GM23338 (cell line): ENCODE measurements around the gene COMP. TPM values are rescaled to one million over a fixed set of nuclear protein-coding genes. Genes with fewer than 3 reads are reported as not detected.

ENCODE experiments used
- ATAC-seq: fragments of 200-7000 bp; cut with Tn5 transposase; 3 replicates; pipeline ENCODE4 v1.9.1; 2020
- DNase-seq: peaks from one replicate; pipeline ENCODE4 v3.0.0-alpha.2; 2015; ENCODE audit warnings: low spot score
- H2AFZ ChIP-seq: fragments of 200-600 bp; sonication (generic); 2 replicates; pipeline ENCODE4 v1.8.0; 2016; ENCODE audit warnings: antibody characterized with exemption, mild to moderate bottlenecking, moderate library complexity
- H3F3A ChIP-seq: fragments of 200-600 bp; sonication (generic); replicated peaks from 2 replicates; pipeline ENCODE4 v1.8.0; 2017; ENCODE audit warnings: antibody characterized with exemption, mixed run types, low read depth
- H3K27ac ChIP-seq: fragments of 200-600 bp; sonication (generic); 2 replicates; pipeline ENCODE4 v1.6.1; 2016; ENCODE audit warnings: low read depth
- H3K27me3 ChIP-seq: fragments of 200-600 bp; sonication (generic); 2 replicates; pipeline ENCODE4 v1.8.0; 2016; ENCODE audit warnings: mild to moderate bottlenecking, mixed run types, moderate library complexity; ENCODE audit not compliant: insufficient read depth
- H3K36me3 ChIP-seq: fragments of 200-600 bp; sonication (generic); 2 replicates; pipeline ENCODE4 v1.8.0; 2016; ENCODE audit warnings: mild to moderate bottlenecking; ENCODE audit not compliant: insufficient read depth
- H3K4me1 ChIP-seq: fragments of 200-600 bp; sonication (generic); 2 replicates; pipeline ENCODE4 v1.8.0; 2016; ENCODE audit warnings: mild to moderate bottlenecking, moderate library complexity; ENCODE audit not compliant: insufficient read depth
- H3K4me2 ChIP-seq: fragments of 200-600 bp; sonication (generic); 2 replicates; pipeline ENCODE4 v1.7.1; 2017; ENCODE audit warnings: mixed run types
- H3K4me3 ChIP-seq: fragments of 200-600 bp; sonication (generic); 2 replicates; pipeline ENCODE4 v1.6.1; 2016; ENCODE audit warnings: mixed run types
- H3K79me2 ChIP-seq: fragments of 200-600 bp; sonication (generic); replicated peaks from 2 replicates; pipeline ENCODE4 v1.8.0; 2017; ENCODE audit warnings: mild to moderate bottlenecking; ENCODE audit not compliant: insufficient read depth
- H3K9me2 ChIP-seq: fragments of 200-600 bp; sonication (generic); 2 replicates; pipeline ENCODE4 v1.8.0; 2017; ENCODE audit not compliant: insufficient read depth
- H4K20me1 ChIP-seq: fragments of 200-600 bp; sonication (generic); replicated peaks from 2 replicates; pipeline ENCODE4 v1.8.0; 2017; ENCODE audit warnings: mild to moderate bottlenecking; ENCODE audit not compliant: insufficient read depth
- H3K27ac Mint-ChIP-seq: 2 replicates; pipeline ENCODE4 v1.8.0; 2020; ENCODE audit warnings: inconsistent platforms, mild to moderate bottlenecking, moderate library complexity, mixed read lengths
- H3K27me3 Mint-ChIP-seq: 3 replicates; pipeline ENCODE4 v1.8.0; 2022; ENCODE audit warnings: low read depth, mild to moderate bottlenecking, moderate library complexity, mixed read lengths, inconsistent platforms; ENCODE audit not compliant: insufficient read depth, poor library complexity
- H3K36me3 Mint-ChIP-seq: 3 replicates; pipeline ENCODE4 v1.8.0; 2021; ENCODE audit warnings: low read depth, mild to moderate bottlenecking, inconsistent platforms, moderate library complexity, mixed read lengths
- H3K4me1 Mint-ChIP-seq: 3 replicates; pipeline ENCODE4 v1.8.0; 2020; ENCODE audit warnings: mild to moderate bottlenecking, inconsistent platforms, mixed read lengths
- H3K4me3 Mint-ChIP-seq: 3 replicates; pipeline ENCODE4 v1.8.0; 2021; ENCODE audit warnings: moderate library complexity, mild to moderate bottlenecking, inconsistent platforms, mixed read lengths
- H3K9me3 Mint-ChIP-seq: 3 replicates; pipeline ENCODE4 v1.8.0; 2020; ENCODE audit warnings: moderate library complexity, mild to moderate bottlenecking, inconsistent platforms, mixed read lengths
- CREB1 ChIP-seq: fragments of 250-450 bp; sonication (Bioruptor Pico); IDR thresholded peaks from 2 replicates; pipeline ENCODE4 v1.5.0; 2020; ENCODE audit warnings: low read depth, mild to moderate bottlenecking, moderate library complexity
- JUNB ChIP-seq: IDR thresholded peaks from one replicate; pipeline ENCODE4 v1.6.1; 2016; ENCODE audit warnings: antibody characterized with exemption; ENCODE audit not compliant: unreplicated experiment
- NANOG ChIP-seq: IDR thresholded peaks from 2 replicates; pipeline ENCODE4 v1.6.1; 2016; ENCODE audit warnings: antibody characterized with exemption, borderline replicate concordance
- STAT1 ChIP-seq: IDR thresholded peaks from one replicate; pipeline ENCODE4 v1.6.1; 2016; ENCODE audit warnings: antibody characterized with exemption; ENCODE audit not compliant: unreplicated experiment
- ZNF331 ChIP-seq: fragments of 250-450 bp; sonication (Bioruptor Pico); IDR thresholded peaks from 2 replicates; pipeline ENCODE4 v1.5.0; 2020; ENCODE audit warnings: low read depth, mild to moderate bottlenecking, moderate library complexity
- polyA plus RNA-seq: library from polyadenylated mRNA; unstranded; fragments of >200 nt; fragmentation: Nextera tagmentation; extraction: Ambion mirVana; gene quantifications from 2 replicates; pipeline ENCODE4 v1.2.1, GENCODE V29; 2016
- total RNA-seq: library from RNA; depleted of rRNA; stranded (reverse); fragments of >200 nt; shearing (Covaris generic); gene quantifications from 2 replicates; pipeline ENCODE4 v1.2.3, GENCODE V29; 2014
- TF ChIP-seq, protein P1 (sequence below): IDR thresholded peaks from one replicate; pipeline ENCODE4 v1.6.1; 2018; ENCODE audit warnings: antibody characterized with exemption; ENCODE audit not compliant: unreplicated experiment
- TF ChIP-seq, protein P2 (sequence below): IDR thresholded peaks from 2 replicates; pipeline ENCODE4 v1.6.1; 2016; ENCODE audit warnings: antibody characterized with exemption
- TF ChIP-seq, protein P3 (sequence below): fragments of 250-450 bp; sonication (Bioruptor Pico); IDR thresholded peaks from 2 replicates; pipeline ENCODE4 v1.5.0; 2020; ENCODE audit warnings: mild to moderate bottlenecking, moderate library complexity
- TF ChIP-seq, protein P4 (sequence below), 2 experiments: fragments of 200-600 bp in 1 of 2; sonication (generic) in 1 of 2; conservative IDR thresholded peaks; 2 replicates each; pipeline versions ENCODE4 v1.5.1 to v1.6.1; 2016 to 2017; ENCODE audit warnings: antibody characterized with exemption in 2 of 2, low read depth in 2 of 2, mild to moderate bottlenecking in 2 of 2, moderate library complexity in 1 of 2

The COMP gene
- total and polyA plus RNA-seq, 2 experiments from 2014 or later, result 0.58 to 0.63 TPM

DNA sequence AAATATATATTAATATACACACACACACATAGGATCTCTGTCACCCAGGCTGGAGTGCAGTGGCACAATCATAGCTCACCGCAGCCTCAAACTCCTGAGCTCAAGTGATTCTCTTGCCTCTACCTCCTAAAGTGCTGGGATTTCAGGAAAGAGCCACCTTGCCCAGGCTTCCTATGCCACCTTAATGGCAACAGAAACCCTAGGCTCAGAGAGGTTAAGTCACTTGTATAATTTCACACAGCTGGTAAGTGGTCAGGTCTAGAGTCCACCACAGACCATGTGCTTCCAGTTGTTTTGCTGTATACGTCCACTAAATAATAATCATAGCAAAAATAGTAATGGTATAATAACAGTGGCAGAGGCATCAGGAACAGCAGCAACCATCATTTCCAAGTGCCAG, 39.4 kb upstream of the COMP start:
- peaks cover 13% of the 10 kb centered on the region for H3K9me3 Mint-ChIP-seq
- H3K27ac Mint-ChIP-seq, result no peak overlapping the region
- H3F3A ChIP-seq, result 0 out of 2 replicates have a peak, but pooled peaks cover 4% of the 10 kb centered on the region
- peaks cover 21% of the 10 kb centered on the region for H3K4me1 Mint-ChIP-seq
- H3K79me2 ChIP-seq, result peaks cover 31% of the 10 kb centered on the region
- no peak overlapping the region for H3K4me3 Mint-ChIP-seq
- peaks cover 23% of the 10 kb centered on the region for H3K4me1 ChIP-seq
- H3K9me2 ChIP-seq, result no peaks in the 10 kb centered on the region
- H3K36me3 Mint-ChIP-seq, result peaks cover 18% of the 10 kb centered on the region; the same call in 2 of the 3 replicates
- TF ChIP-seq STAT1, result no peak
- DNase-seq, result no peak
- no peak for ATAC-seq
- no peak overlapping the region for H3K27ac ChIP-seq
- H4K20me1 ChIP-seq, result peaks cover 27% of the 10 kb centered on the region
- H3K4me2 ChIP-seq, result no peak overlapping the region
- no peak overlapping the region for H2AFZ ChIP-seq
- peaks cover 14% of the 10 kb centered on the region; the same call in 1 of the 2 replicates for H3K27me3 ChIP-seq
- no peak overlapping the region for H3K4me3 ChIP-seq
- no peaks in the 10 kb centered on the region for H3K36me3 ChIP-seq
- peaks cover 26% of the 10 kb centered on the region for H3K27me3 Mint-ChIP-seq

DNA sequence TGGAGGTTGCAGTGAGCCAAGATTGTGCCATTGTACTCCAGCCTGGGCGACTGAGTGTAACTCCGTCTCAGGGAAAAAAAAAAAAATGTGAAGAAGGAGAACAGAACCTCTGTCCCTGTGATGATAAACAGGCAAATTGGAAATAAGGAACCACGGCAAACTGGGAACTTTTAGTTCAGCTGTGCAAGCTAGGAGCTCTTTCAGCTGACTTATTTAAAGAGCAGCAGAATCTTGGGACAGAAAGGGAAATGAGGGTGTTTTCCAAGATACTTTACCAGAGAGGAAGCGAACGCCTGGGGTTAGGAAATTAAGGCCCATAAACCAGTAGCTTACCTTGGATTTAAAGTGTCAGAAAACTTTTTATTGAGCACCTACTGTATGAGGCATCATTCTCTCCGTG, 37.7 kb upstream of the COMP start:
- Mint-ChIP-seq H3K4me1 (peaks cover 7% of the 10 kb centered on the region), H3K36me3 (peaks cover 2% of the 10 kb centered on the region; the same call in 2 of the 3 replicates), H3K27me3 (peaks cover 25% of the 10 kb centered on the region), H3K27ac (no peak overlapping the region), H3K4me3 (no peak overlapping the region), H3K9me3 (peaks cover 13% of the 10 kb centered on the region)
- DNase-seq, result no peak
- peaks cover 21% of the 10 kb centered on the region; the same call in 1 of the 2 replicates for H3K27me3 ChIP-seq
- peaks cover 10% of the 10 kb centered on the region for H4K20me1 ChIP-seq
- no peak overlapping the region for H2AFZ ChIP-seq
- no peak overlapping the region for H3K27ac ChIP-seq
- H3K4me2 ChIP-seq, result no peak overlapping the region
- H3K9me2 ChIP-seq, result no peaks in the 10 kb centered on the region
- H3K4me1 ChIP-seq, result peaks cover 10% of the 10 kb centered on the region
- 0 out of 2 replicates have a peak, but pooled peaks cover 3% of the 10 kb centered on the region for H3F3A ChIP-seq
- H3K4me3 ChIP-seq, result no peak overlapping the region
- no peak for ATAC-seq
- H3K79me2 ChIP-seq, result peaks cover 14% of the 10 kb centered on the region
- no peaks in the 10 kb centered on the region for H3K36me3 ChIP-seq
- TF ChIP-seq CREB1 (no peak), JUNB (no peak), NANOG (no peak), ZNF331 (CRISPR knock-in tag) (no peak)
- TF ChIP-seq, protein P1, sequence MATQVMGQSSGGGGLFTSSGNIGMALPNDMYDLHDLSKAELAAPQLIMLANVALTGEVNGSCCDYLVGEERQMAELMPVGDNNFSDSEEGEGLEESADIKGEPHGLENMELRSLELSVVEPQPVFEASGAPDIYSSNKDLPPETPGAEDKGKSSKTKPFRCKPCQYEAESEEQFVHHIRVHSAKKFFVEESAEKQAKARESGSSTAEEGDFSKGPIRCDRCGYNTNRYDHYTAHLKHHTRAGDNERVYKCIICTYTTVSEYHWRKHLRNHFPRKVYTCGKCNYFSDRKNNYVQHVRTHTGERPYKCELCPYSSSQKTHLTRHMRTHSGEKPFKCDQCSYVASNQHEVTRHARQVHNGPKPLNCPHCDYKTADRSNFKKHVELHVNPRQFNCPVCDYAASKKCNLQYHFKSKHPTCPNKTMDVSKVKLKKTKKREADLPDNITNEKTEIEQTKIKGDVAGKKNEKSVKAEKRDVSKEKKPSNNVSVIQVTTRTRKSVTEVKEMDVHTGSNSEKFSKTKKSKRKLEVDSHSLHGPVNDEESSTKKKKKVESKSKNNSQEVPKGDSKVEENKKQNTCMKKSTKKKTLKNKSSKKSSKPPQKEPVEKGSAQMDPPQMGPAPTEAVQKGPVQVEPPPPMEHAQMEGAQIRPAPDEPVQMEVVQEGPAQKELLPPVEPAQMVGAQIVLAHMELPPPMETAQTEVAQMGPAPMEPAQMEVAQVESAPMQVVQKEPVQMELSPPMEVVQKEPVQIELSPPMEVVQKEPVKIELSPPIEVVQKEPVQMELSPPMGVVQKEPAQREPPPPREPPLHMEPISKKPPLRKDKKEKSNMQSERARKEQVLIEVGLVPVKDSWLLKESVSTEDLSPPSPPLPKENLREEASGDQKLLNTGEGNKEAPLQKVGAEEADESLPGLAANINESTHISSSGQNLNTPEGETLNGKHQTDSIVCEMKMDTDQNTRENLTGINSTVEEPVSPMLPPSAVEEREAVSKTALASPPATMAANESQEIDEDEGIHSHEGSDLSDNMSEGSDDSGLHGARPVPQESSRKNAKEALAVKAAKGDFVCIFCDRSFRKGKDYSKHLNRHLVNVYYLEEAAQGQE, result no peak
- TF ChIP-seq, protein P2, sequence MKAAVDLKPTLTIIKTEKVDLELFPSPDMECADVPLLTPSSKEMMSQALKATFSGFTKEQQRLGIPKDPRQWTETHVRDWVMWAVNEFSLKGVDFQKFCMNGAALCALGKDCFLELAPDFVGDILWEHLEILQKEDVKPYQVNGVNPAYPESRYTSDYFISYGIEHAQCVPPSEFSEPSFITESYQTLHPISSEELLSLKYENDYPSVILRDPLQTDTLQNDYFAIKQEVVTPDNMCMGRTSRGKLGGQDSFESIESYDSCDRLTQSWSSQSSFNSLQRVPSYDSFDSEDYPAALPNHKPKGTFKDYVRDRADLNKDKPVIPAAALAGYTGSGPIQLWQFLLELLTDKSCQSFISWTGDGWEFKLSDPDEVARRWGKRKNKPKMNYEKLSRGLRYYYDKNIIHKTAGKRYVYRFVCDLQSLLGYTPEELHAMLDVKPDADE, result no peak
- TF ChIP-seq, protein P3, sequence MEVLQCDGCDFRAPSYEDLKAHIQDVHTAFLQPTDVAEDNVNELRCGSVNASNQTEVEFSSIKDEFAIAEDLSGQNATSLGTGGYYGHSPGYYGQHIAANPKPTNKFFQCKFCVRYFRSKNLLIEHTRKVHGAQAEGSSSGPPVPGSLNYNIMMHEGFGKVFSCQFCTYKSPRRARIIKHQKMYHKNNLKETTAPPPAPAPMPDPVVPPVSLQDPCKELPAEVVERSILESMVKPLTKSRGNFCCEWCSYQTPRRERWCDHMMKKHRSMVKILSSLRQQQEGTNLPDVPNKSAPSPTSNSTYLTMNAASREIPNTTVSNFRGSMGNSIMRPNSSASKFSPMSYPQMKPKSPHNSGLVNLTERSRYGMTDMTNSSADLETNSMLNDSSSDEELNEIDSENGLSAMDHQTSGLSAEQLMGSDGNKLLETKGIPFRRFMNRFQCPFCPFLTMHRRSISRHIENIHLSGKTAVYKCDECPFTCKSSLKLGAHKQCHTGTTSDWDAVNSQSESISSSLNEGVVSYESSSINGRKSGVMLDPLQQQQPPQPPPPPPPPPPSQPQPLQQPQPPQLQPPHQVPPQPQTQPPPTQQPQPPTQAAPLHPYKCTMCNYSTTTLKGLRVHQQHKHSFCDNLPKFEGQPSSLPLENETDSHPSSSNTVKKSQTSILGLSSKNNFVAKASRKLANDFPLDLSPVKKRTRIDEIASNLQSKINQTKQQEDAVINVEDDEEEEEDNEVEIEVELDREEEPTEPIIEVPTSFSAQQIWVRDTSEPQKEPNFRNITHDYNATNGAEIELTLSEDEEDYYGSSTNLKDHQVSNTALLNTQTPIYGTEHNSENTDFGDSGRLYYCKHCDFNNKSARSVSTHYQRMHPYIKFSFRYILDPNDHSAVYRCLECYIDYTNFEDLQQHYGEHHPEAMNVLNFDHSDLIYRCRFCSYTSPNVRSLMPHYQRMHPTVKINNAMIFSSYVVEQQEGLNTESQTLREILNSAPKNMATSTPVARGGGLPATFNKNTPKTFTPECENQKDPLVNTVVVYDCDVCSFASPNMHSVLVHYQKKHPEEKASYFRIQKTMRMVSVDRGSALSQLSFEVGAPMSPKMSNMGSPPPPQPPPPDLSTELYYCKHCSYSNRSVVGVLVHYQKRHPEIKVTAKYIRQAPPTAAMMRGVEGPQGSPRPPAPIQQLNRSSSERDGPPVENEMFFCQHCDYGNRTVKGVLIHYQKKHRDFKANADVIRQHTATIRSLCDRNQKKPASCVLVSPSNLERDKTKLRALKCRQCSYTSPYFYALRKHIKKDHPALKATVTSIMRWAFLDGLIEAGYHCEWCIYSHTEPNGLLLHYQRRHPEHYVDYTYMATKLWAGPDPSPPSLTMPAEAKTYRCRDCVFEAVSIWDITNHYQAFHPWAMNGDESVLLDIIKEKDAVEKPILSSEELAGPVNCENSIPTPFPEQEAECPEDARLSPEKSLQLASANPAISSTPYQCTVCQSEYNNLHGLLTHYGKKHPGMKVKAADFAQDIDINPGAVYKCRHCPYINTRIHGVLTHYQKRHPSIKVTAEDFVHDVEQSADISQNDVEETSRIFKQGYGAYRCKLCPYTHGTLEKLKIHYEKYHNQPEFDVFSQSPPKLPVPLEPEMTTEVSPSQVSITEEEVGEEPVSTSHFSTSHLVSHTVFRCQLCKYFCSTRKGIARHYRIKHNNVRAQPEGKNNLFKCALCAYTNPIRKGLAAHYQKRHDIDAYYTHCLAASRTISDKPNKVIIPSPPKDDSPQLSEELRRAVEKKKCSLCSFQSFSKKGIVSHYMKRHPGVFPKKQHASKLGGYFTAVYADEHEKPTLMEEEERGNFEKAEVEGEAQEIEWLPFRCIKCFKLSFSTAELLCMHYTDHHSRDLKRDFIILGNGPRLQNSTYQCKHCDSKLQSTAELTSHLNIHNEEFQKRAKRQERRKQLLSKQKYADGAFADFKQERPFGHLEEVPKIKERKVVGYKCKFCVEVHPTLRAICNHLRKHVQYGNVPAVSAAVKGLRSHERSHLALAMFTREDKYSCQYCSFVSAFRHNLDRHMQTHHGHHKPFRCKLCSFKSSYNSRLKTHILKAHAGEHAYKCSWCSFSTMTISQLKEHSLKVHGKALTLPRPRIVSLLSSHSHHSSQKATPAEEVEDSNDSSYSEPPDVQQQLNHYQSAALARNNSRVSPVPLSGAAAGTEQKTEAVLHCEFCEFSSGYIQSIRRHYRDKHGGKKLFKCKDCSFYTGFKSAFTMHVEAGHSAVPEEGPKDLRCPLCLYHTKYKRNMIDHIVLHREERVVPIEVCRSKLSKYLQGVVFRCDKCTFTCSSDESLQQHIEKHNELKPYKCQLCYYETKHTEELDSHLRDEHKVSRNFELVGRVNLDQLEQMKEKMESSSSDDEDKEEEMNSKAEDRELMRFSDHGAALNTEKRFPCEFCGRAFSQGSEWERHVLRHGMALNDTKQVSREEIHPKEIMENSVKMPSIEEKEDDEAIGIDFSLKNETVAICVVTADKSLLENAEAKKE (CRISPR knock-in tag), result no peak
- TF ChIP-seq, protein P4, sequence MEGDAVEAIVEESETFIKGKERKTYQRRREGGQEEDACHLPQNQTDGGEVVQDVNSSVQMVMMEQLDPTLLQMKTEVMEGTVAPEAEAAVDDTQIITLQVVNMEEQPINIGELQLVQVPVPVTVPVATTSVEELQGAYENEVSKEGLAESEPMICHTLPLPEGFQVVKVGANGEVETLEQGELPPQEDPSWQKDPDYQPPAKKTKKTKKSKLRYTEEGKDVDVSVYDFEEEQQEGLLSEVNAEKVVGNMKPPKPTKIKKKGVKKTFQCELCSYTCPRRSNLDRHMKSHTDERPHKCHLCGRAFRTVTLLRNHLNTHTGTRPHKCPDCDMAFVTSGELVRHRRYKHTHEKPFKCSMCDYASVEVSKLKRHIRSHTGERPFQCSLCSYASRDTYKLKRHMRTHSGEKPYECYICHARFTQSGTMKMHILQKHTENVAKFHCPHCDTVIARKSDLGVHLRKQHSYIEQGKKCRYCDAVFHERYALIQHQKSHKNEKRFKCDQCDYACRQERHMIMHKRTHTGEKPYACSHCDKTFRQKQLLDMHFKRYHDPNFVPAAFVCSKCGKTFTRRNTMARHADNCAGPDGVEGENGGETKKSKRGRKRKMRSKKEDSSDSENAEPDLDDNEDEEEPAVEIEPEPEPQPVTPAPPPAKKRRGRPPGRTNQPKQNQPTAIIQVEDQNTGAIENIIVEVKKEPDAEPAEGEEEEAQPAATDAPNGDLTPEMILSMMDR (conservative IDR thresholded peaks at IDR 0.05; ENCODE audit: low read depth in 2 of 2), result no peak
